ENCODE results near the gene SPRYD4.

- TF ChIP-seq, protein P1, sequence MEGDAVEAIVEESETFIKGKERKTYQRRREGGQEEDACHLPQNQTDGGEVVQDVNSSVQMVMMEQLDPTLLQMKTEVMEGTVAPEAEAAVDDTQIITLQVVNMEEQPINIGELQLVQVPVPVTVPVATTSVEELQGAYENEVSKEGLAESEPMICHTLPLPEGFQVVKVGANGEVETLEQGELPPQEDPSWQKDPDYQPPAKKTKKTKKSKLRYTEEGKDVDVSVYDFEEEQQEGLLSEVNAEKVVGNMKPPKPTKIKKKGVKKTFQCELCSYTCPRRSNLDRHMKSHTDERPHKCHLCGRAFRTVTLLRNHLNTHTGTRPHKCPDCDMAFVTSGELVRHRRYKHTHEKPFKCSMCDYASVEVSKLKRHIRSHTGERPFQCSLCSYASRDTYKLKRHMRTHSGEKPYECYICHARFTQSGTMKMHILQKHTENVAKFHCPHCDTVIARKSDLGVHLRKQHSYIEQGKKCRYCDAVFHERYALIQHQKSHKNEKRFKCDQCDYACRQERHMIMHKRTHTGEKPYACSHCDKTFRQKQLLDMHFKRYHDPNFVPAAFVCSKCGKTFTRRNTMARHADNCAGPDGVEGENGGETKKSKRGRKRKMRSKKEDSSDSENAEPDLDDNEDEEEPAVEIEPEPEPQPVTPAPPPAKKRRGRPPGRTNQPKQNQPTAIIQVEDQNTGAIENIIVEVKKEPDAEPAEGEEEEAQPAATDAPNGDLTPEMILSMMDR (IDR thresholded peaks at IDR 0.05), result no peak
- no peak for TF ChIP-seq POLR2AphosphoS5 (IDR thresholded peaks at IDR 0.05)
These were observed 37.1 kb upstream of the SPRYD4 start for GRCh38 chr12:56431288-56431687.

Data from prostate gland (tissue), 2 donors.